CD4-positive, alpha-beta memory T cell (primary cell): ENCODE data around the gene MEIS2. TPM values are rescaled to one million over a fixed set of nuclear protein-coding genes. Genes with fewer than 3 reads are reported as not detected.
A peak's percentile ranks its signal among the peaks of the same experiment; 100 is the strongest.

Source experiments
- CTCF ChIA-PET: fragments of 350-600 bp; sonication (Branson Sonifier 250); formaldehyde crosslinking; loops from one replicate; lab custom pipeline; 2021; ENCODE audit warnings: inconsistent platforms; ENCODE audit not compliant: partially characterized antibody; lab: Charles Lee
- POLR2A ChIA-PET: fragments of 350-600 bp; sonication (Branson Sonifier 250); formaldehyde crosslinking; loops from one replicate; lab custom pipeline; 2021; ENCODE audit not compliant: partially characterized antibody; lab: Charles Lee
- DNase-seq, 5 donors: peaks; one replicate each; pipeline versions ENCODE4 v3.0.0 to v3.0.0-alpha.2; 2020 to 2022; ENCODE audit warnings: mixed read lengths in 1 of 5
- H3K27ac ChIP-seq: one replicate; pipeline ENCODE4 v1.7.0; 2013; ENCODE audit warnings: low read depth, low read length
- H3K27me3 ChIP-seq: 2 replicates; pipeline ENCODE4 v1.7.0; 2013; ENCODE audit warnings: mild to moderate bottlenecking, low read length, moderate library complexity; ENCODE audit not compliant: insufficient read depth
- H3K36me3 ChIP-seq: 2 replicates; pipeline ENCODE4 v1.7.0; 2013; ENCODE audit warnings: mild to moderate bottlenecking, low read length, moderate library complexity; ENCODE audit not compliant: insufficient read depth
- H3K4me1 ChIP-seq: 2 replicates; pipeline ENCODE4 v1.7.0; 2013; ENCODE audit warnings: mild to moderate bottlenecking, low read length, moderate library complexity; ENCODE audit not compliant: insufficient read depth
- H3K4me3 ChIP-seq, 2 donors: one replicate each; pipeline ENCODE4 v1.7.0; 2013; ENCODE audit warnings: low read length in 2 of 2, mild to moderate bottlenecking in 1 of 2
- H3K9me3 ChIP-seq, 2 donors: one replicate each; pipeline ENCODE4 v1.7.0; 2013; ENCODE audit warnings: low read length in 2 of 2, control low read depth in 1 of 2; ENCODE audit not compliant: control insufficient read depth in 1 of 2
- H3K27ac Mint-ChIP-seq, 7 donors: one replicate each; pipeline ENCODE4 v1.8.0; 2020 to 2021; ENCODE audit warnings: mixed read lengths in 7 of 7, mild to moderate bottlenecking in 6 of 7, inconsistent platforms in 3 of 7, moderate library complexity in 3 of 7
- H3K27me3 Mint-ChIP-seq, 2 donors: one replicate each; pipeline ENCODE4 v1.8.0; 2020 to 2021; ENCODE audit warnings: mixed read lengths in 2 of 2
- H3K36me3 Mint-ChIP-seq, 2 donors: one replicate each; pipeline ENCODE4 v1.8.0; 2020 to 2021; ENCODE audit warnings: mixed read lengths in 2 of 2, inconsistent platforms in 1 of 2, mild to moderate bottlenecking in 1 of 2
- H3K4me1 Mint-ChIP-seq, 4 donors: one replicate each; pipeline ENCODE4 v1.8.0; 2020 to 2021; ENCODE audit warnings: mixed read lengths in 4 of 4, mild to moderate bottlenecking in 1 of 4
- H3K4me3 Mint-ChIP-seq, 8 donors: one replicate each; pipeline ENCODE4 v1.8.0; 2020 to 2021; ENCODE audit warnings: mixed read lengths in 8 of 8, mild to moderate bottlenecking in 7 of 8, moderate library complexity in 6 of 8, inconsistent platforms in 3 of 8
- H3K9me3 Mint-ChIP-seq, 8 donors: one replicate each; pipeline ENCODE4 v1.8.0; 2020 to 2021; ENCODE audit warnings: mixed read lengths in 8 of 8, mild to moderate bottlenecking in 5 of 8, inconsistent platforms in 3 of 8, moderate library complexity in 1 of 8
- intact Hi-C: fragments of 100-400 bp; cut with micrococcal nuclease; formaldehyde crosslinking; loops from one replicate; pipeline ENCODE4 v1.15.1; 2023
- polyA plus RNA-seq, 2 donors: library from polyadenylated mRNA; unstranded; fragments of 300-500 nt; fragmentation: Illumina TruSeq; gene quantifications; one replicate each; pipeline ENCODE4 v1.2.3, GENCODE V29; 2021
- total RNA-seq, 2 experiments: library from RNA; stranded (reverse); gene quantifications; one replicate each; pipeline ENCODE4 v1.2.3, GENCODE V29; 2021

Gene MEIS2
- total and polyA plus RNA-seq, 4 experiments from 2014 or later = not detected

DNA sequence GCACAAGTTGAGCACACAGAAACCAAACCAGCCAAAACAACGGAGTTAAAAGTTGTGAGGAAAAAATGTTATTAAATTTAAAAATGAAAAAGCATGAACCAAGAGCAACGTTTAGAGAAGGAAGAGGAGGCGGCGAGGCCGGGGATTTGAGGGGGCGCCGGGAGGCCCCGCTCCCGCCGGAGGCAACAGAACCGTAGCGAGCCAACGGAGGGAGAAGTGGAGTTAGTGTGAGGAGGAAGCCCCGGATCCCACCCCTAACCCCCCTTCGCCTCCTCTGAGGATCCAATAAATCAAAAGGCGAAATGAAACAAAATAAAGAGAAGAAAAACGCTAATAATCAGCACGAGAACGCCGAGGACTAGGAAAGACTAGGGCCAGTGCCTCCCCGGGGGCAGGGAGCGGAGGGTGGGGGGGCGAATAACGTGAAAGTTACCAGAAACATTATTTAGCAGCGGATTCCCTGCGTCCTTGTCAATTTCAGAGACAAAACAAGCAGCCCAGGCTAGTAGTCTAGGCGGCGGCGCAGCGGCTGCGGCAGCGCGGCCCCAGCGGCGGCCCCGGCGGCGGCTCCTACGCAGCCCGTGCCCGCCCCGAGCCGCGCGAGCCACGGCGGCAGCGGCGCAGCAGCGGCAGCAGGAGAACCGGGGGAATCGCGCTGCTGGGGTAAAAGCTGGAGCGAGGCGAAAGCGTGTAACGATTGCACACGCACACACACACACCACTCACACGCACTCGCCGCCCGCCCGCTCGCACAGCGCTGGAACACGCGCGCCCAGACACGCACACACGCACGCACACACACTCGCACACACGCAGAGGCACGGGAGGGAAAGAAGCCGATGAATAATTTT is 1.7 kb downstream of the MEIS2 start:
- no peak overlapping the region for H3K27ac ChIP-seq
- Mint-ChIP-seq H3K4me3 (peak overlapping the region; percentile 81 to 99 (median 96)), H3K27ac (peak overlapping the region in 3 of 7 donors; percentile 46 to 83 (median 78))

DNA sequence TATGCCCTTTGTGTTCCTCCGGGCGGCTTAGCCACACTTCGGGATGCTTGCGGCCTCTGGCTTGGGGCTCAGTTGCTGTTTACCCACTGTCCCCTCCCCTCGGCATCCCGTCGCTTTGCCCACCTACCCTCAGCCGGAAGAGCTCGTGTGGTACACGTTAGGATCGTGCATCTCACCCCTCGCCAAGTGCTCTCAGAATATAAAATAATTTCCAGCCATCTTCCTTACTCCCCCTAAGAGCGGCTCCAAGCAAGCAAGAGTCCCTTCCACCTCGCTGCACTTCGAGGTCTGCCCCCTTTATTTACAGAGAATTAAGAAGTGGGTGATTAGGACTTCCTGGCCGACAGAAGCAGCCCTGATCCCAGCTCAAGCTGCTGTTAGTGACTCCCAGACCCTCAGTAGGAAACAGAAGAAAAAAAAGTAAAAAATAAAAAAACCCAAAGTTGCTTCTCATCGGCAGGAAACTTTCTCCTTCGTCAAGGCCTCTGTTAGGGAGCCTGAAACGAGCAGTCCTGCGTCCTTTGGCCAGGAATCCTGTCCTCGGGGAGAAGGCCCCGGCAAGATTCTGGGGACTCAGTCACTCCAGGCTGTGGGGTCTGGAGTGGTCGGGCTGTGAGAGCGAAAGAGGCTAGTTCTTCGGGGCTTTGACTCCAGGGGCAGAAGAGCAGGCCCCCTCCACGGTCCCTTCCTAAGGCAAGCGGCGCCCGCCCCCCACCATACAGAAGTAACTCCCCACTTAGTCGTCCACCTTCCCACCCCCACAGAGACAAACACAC is 3.0 kb downstream of the MEIS2 start:
- H3K27me3 ChIP-seq = peaks cover 19% of the 10 kb centered on the region

More for the DNA sequence above, 1.7 kb downstream of the MEIS2 start:
- intact Hi-C loops = no loop called here
- ChIA-PET POLR2A (no interaction called here), CTCF (no interaction called here)
- H3K36me3 Mint-ChIP-seq = peaks cover 8 to 11% of the 10 kb centered on the region in 2 donors
- Histone ChIP-seq H3K4me1 (peaks cover 45% of the 10 kb centered on the region), H3K27me3 (peaks cover 22% of the 10 kb centered on the region), H3K4me3 (peak overlapping the region; percentile 9 to 29), H3K36me3 (no peaks in the 10 kb centered on the region), H3K9me3 (no peaks in the 10 kb centered on the region)
- H3K27me3 Mint-ChIP-seq = peaks cover 56 to 65% of the 10 kb centered on the region in 2 donors
- peaks cover 32 to 64% (median 48%) of the 10 kb centered on the region in 4 donors for H3K4me1 Mint-ChIP-seq
- DNase-seq = peak in 2 of 5 donors; percentile 26 to 33
- peaks cover 0 to 27% (median 13%) of the 10 kb centered on the region in 8 donors for H3K9me3 Mint-ChIP-seq

DNA sequence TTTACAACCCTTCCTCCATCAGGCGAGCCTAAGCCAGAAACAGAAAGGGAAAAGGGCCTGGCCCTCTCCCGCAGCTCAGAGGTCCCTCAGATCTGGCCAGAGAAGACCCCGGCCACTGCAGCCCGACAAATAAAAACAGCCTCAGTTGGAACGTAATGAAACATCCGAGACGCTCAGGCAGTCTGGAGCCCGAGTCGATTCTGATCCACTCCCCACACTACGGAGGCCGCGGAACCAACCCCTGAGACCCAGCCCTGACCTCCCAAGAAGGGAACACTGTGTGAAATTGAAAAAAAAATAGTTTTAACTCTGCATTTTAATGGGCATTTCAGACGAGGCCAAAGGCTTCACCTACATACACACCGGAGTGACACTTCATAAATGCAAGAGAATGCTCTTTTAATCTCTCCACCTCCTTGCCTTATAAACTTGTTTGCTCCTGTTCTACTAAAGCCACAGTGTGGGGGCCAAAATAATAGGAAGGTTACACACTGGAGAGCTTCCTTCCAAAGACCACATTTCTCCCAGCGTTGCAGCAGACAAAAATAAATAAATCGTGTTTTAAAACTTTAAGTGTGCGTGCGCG is 3.7 kb downstream of the MEIS2 start:
- H3K9me3 ChIP-seq = no peaks in the 10 kb centered on the region
- CTCF ChIA-PET = no interaction called here
- peak overlapping the region in 6 of 8 donors; percentile 22 to 75 (median 70) for H3K4me3 Mint-ChIP-seq
- peaks cover 43% of the 10 kb centered on the region for H3K4me1 ChIP-seq
- H3K27me3 Mint-ChIP-seq = peaks cover 69% of the 10 kb centered on the region in 2 donors
- H3K9me3 Mint-ChIP-seq = peaks cover 0 to 15% (median 5%) of the 10 kb centered on the region in 8 donors
- intact Hi-C loops = no loop called here
- H3K4me1 Mint-ChIP-seq = peaks cover 28 to 53% (median 40%) of the 10 kb centered on the region in 4 donors
- peaks cover 0 to 11% of the 10 kb centered on the region in 2 donors for H3K36me3 Mint-ChIP-seq
- H3K4me3 ChIP-seq = no peak overlapping the region
- peak overlapping the region in 1 of 7 donors; percentile 54 for H3K27ac Mint-ChIP-seq
- no peak for DNase-seq
- H3K36me3 ChIP-seq = no peaks in the 10 kb centered on the region
- peaks cover 16% of the 10 kb centered on the region for H3K27me3 ChIP-seq
- POLR2A ChIA-PET = no interaction called here
- H3K27ac ChIP-seq = no peak overlapping the region

More for the DNA sequence above, 3.0 kb downstream of the MEIS2 start:
- Histone ChIP-seq H3K27ac (no peak overlapping the region), H3K9me3 (no peaks in the 10 kb centered on the region), H3K4me1 (peaks cover 45% of the 10 kb centered on the region), H3K4me3 (no peak overlapping the region), H3K36me3 (no peaks in the 10 kb centered on the region)
- H3K36me3 Mint-ChIP-seq = peaks cover 3 to 11% of the 10 kb centered on the region in 2 donors
- no peak for DNase-seq
- ChIA-PET CTCF (no interaction called here), POLR2A (no interaction called here)
- peak overlapping the region; percentile 63 to 83 (median 74) for H3K4me3 Mint-ChIP-seq
- peaks cover 66 to 67% of the 10 kb centered on the region in 2 donors for H3K27me3 Mint-ChIP-seq
- peaks cover 30 to 60% (median 44%) of the 10 kb centered on the region in 4 donors for H3K4me1 Mint-ChIP-seq
- H3K9me3 Mint-ChIP-seq = peaks cover 0 to 18% (median 8%) of the 10 kb centered on the region in 8 donors
- intact Hi-C loops = no loop called here
- H3K27ac Mint-ChIP-seq = peak overlapping the region in 1 of 7 donors; percentile 54

GRCh38 chr15:37095770-37096557 is 4.4 kb downstream of the MEIS2 start:
- Mint-ChIP-seq H3K9me3 (peaks cover 0 to 12% (median 5%) of the 10 kb centered on the region in 8 donors), H3K36me3 (peaks cover 0 to 9% of the 10 kb centered on the region in 2 donors), H3K4me3 (peak overlapping the region in 5 of 8 donors; percentile 22 to 75 (median 46)), H3K27ac (no peak overlapping the region), H3K27me3 (peaks cover 63 to 68% of the 10 kb centered on the region in 2 donors), H3K4me1 (peaks cover 25 to 46% (median 36%) of the 10 kb centered on the region in 4 donors)
- no peak overlapping the region for H3K4me3 ChIP-seq
- H3K27ac ChIP-seq = no peak overlapping the region
- no peak for DNase-seq
- H3K36me3 ChIP-seq = no peaks in the 10 kb centered on the region
- peaks cover 36% of the 10 kb centered on the region for H3K4me1 ChIP-seq
- ChIA-PET CTCF (no interaction called here), POLR2A (no interaction called here)
- intact Hi-C loops = no loop called here
- H3K9me3 ChIP-seq = no peaks in the 10 kb centered on the region
- peaks cover 16% of the 10 kb centered on the region for H3K27me3 ChIP-seq

- peaks cover 0 to 11% (median 5%) of the 10 kb centered on the region in 8 donors for H3K9me3 Mint-ChIP-seq
- Histone ChIP-seq H3K27me3 (peaks cover 16% of the 10 kb centered on the region), H3K4me1 (peaks cover 32% of the 10 kb centered on the region), H3K36me3 (no peaks in the 10 kb centered on the region), H3K4me3 (no peak overlapping the region), H3K9me3 (no peaks in the 10 kb centered on the region), H3K27ac (no peak overlapping the region)
- CTCF ChIA-PET = no interaction called here
- peaks cover 20 to 37% (median 29%) of the 10 kb centered on the region in 4 donors for H3K4me1 Mint-ChIP-seq
- H3K27ac Mint-ChIP-seq = no peak overlapping the region
- intact Hi-C loops = no loop called here
- H3K27me3 Mint-ChIP-seq = peaks cover 61 to 66% of the 10 kb centered on the region in 2 donors
- H3K4me3 Mint-ChIP-seq = peak overlapping the region in 3 of 8 donors; percentile 4 to 40 (median 22)
- DNase-seq = no peak
- H3K36me3 Mint-ChIP-seq = peaks cover 0 to 3% of the 10 kb centered on the region in 2 donors
- POLR2A ChIA-PET = no interaction called here
Measured at GRCh38 chr15:37094915-37095711, 5.2 kb downstream of the MEIS2 start.

GRCh38 chr15:37094333-37094914 is 5.9 kb downstream of the MEIS2 start:
- H3K27ac Mint-ChIP-seq = no peak overlapping the region
- peak overlapping the region in 2 of 8 donors; percentile 4 to 40 for H3K4me3 Mint-ChIP-seq
- Histone ChIP-seq H3K27ac (no peak overlapping the region), H3K9me3 (no peaks in the 10 kb centered on the region), H3K4me3 (no peak overlapping the region), H3K36me3 (no peaks in the 10 kb centered on the region), H3K4me1 (peaks cover 25% of the 10 kb centered on the region), H3K27me3 (peaks cover 13% of the 10 kb centered on the region)
- ChIA-PET POLR2A (no interaction called here), CTCF (no interaction called here)
- peaks cover 59 to 63% of the 10 kb centered on the region in 2 donors for H3K27me3 Mint-ChIP-seq
- H3K36me3 Mint-ChIP-seq = peaks cover 0 to 1% of the 10 kb centered on the region in 2 donors
- no peak for DNase-seq
- H3K4me1 Mint-ChIP-seq = peaks cover 16 to 32% (median 24%) of the 10 kb centered on the region in 4 donors
- H3K9me3 Mint-ChIP-seq = peaks cover 0 to 9% (median 5%) of the 10 kb centered on the region in 8 donors
- intact Hi-C loops = no loop called here
